Measurements from ENCODE around the gene ZNF441. TPM values are rescaled to one million over a fixed set of nuclear protein-coding genes. Genes with fewer than 3 reads are reported as not detected.

ZNF441 gene
- total RNA-seq (2022; extraction: Qiagen RNA extraction), result 0.01 TPM in 1 of 5 replicates, not detected in the others

GRCh38 chr19:11766597-11767591 is at the start of gene ZNF441:
Gene ZNF441, plus strand, starts transcription at chr19:11767000. Its CDS starts 194 bp downstream, at chr19:11767194.

GRCh38 chr19:11738746-11739620 is 27.8 kb upstream of the ZNF441 start, which contains the start of gene ZNF823:
Gene ZNF823, minus strand, starts transcription at chr19:11738946. Its CDS starts 127 bp downstream, at chr19:11738819.

GRCh38 chr19:11798391-11799330 is 31.9 kb downstream of the ZNF441 start, which contains the start of gene ZNF491:
Gene ZNF491, plus strand, starts transcription at chr19:11798523. Its CDS starts 7,431 bp downstream, at chr19:11805954.

GRCh38 chr19:11814029-11814699 is 47.4 kb downstream of the ZNF441 start, which contains the start of gene ZNF440:
Gene ZNF440, plus strand, starts transcription at chr19:11814273. Its CDS starts 175 bp downstream, at chr19:11814448.

Other genes with a start within 250 kb of the ZNF441 start
- 25.7 to 33.5 TPM (median 29.7 TPM) in 5 replicates for gene ECSIT, start 237.9 kb upstream of the ZNF441 start, total RNA-seq (2022; extraction: Qiagen RNA extraction)
- 0.26 to 0.66 TPM (median 0.45 TPM) in 5 replicates for gene CNN1, start 228.1 kb upstream of the ZNF441 start, total RNA-seq (2022; extraction: Qiagen RNA extraction)
- 97.7 to 116 TPM (median 103 TPM) in 5 replicates for gene ELOF1, start 207.8 kb upstream of the ZNF441 start, total RNA-seq (2022; extraction: Qiagen RNA extraction)
- 0.11 to 0.41 TPM (median 0.25 TPM) in 5 replicates for gene ACP5, start 189.4 kb upstream of the ZNF441 start, total RNA-seq (2022; extraction: Qiagen RNA extraction)
- gene ZNF627, start 169.5 kb upstream of the ZNF441 start, total RNA-seq (2022; extraction: Qiagen RNA extraction), result 2.7 to 4.0 TPM (median 3.5 TPM) in 5 replicates
- 2.1 to 3.2 TPM (median 2.4 TPM) in 5 replicates for gene ZNF823, start 28.1 kb upstream of the ZNF441 start, total RNA-seq (2022; extraction: Qiagen RNA extraction)
- not detected in 5 replicates for gene ZNF491, start 31.5 kb downstream of the ZNF441 start, total RNA-seq (2022; extraction: Qiagen RNA extraction)
- gene ZNF440, start 47.3 kb downstream of the ZNF441 start, total RNA-seq (2022; extraction: Qiagen RNA extraction), result 0.02 to 0.07 TPM (median 0.05 TPM) in 5 replicates
- not detected in 5 replicates for gene ZNF439, start 81.7 kb downstream of the ZNF441 start, total RNA-seq (2022; extraction: Qiagen RNA extraction)
- not detected in 5 replicates for gene ZNF69, start 120.8 kb downstream of the ZNF441 start, total RNA-seq (2022; extraction: Qiagen RNA extraction)
- 0.16 to 0.27 TPM (median 0.23 TPM) in 5 replicates for gene ZNF700, start 158.1 kb downstream of the ZNF441 start, total RNA-seq (2022; extraction: Qiagen RNA extraction)
- gene ZNF763, start 198.0 kb downstream of the ZNF441 start, total RNA-seq (2022; extraction: Qiagen RNA extraction), result not detected in 5 replicates